Endothelial cell of umbilical vein (primary cell): Measurements from ENCODE around the gene FATE1. TPM values are rescaled to one million over a fixed set of nuclear protein-coding genes. Genes with fewer than 3 reads are reported as not detected.

Experiments used
- BruUV-seq: library from RNA; stranded (reverse); fragments of 400-500 nt; replicated peaks from 2 replicates; lab custom pipeline; 2021; lab: Mats Ljungman, UMichigan
- CTCF ChIA-PET: fragments of 300-600, 350-600 bp; sonication (Branson Sonifier 250); formaldehyde crosslinking; loops from one replicate; lab custom pipeline; 2021; ENCODE audit warnings: antibody characterized with exemption, inconsistent platforms; lab: Charles Lee
- POLR2A ChIA-PET: fragments of 300-600, 350-600 bp; sonication (Branson Sonifier 250); formaldehyde crosslinking; loops from one replicate; lab custom pipeline; 2021; ENCODE audit warnings: antibody characterized with exemption, inconsistent platforms; lab: Charles Lee
- DNase-seq: peaks from one replicate; pipeline ENCODE4 v3.0.0-alpha.2; 2011; ENCODE audit warnings: low read depth, low spot score
- FAIRE-seq: peaks from 2 replicates; lab custom pipeline; 2011; peaks lifted over from hg19 to GRCh38; lab: Jason Lieb, UNC
- H2AFZ ChIP-seq: 2 replicates; pipeline ENCODE4 v1.6.0; 2012; ENCODE audit warnings: low read depth, low read length, control low read depth, inconsistent platforms
- H3K27ac ChIP-seq: 2 replicates; pipeline ENCODE4 v1.5.1; 2011; ENCODE audit warnings: low read depth, mild to moderate bottlenecking, control low read depth, low read length, moderate library complexity; ENCODE audit not compliant: insufficient read depth
- H3K27me3 ChIP-seq, 2 experiments: 2 replicates each; pipeline versions ENCODE4 v1.6.0 to v1.6.1; 2011; ENCODE audit warnings: low read length in 2 of 2, mixed read lengths in 1 of 2; ENCODE audit not compliant: control insufficient read depth in 2 of 2, insufficient read depth in 2 of 2
- H3K36me3 ChIP-seq, 2 experiments: 2 replicates in 1 of 2; 3 replicates in 1 of 2; pipeline ENCODE4 v1.5.1; 2011; ENCODE audit warnings: low read length in 2 of 2, mild to moderate bottlenecking in 1 of 2, moderate library complexity in 1 of 2; ENCODE audit not compliant: control insufficient read depth in 2 of 2, insufficient read depth in 2 of 2; ENCODE audit errors: extremely low read depth in 1 of 2
- H3K4me1 ChIP-seq: 3 replicates; pipeline ENCODE4 v1.5.1; 2011; ENCODE audit warnings: mild to moderate bottlenecking, low read length; ENCODE audit not compliant: control insufficient read depth, insufficient read depth; ENCODE audit errors: extremely low read depth
- H3K4me2 ChIP-seq: 2 replicates; pipeline ENCODE4 v1.6.1; 2011; ENCODE audit warnings: low read length, control low read depth, mixed read lengths; ENCODE audit not compliant: insufficient read depth
- H3K4me3 ChIP-seq, 3 experiments: fragments of 200-600 bp in 1 of 3; sonication (generic), shearing (Covaris generic) in 1 of 3; replicated peaks in 1 of 3; 2 replicates each; pipeline ENCODE4 v1.5.1; 2011 to 2016; ENCODE audit warnings: control low read depth in 3 of 3, low read length in 3 of 3, mild to moderate bottlenecking in 2 of 3, inconsistent platforms in 1 of 3, low read depth in 1 of 3, moderate library complexity in 1 of 3; ENCODE audit not compliant: insufficient read depth in 1 of 3
- H3K79me2 ChIP-seq: 2 replicates; pipeline ENCODE4 v1.6.0; 2012; ENCODE audit warnings: low read length, inconsistent platforms; ENCODE audit not compliant: control insufficient read depth, insufficient read depth
- H3K9ac ChIP-seq: replicated peaks from 2 replicates; pipeline ENCODE3; 2011; ENCODE audit warnings: low read length, control low read depth; ENCODE audit not compliant: insufficient read depth; ENCODE audit errors: extremely low read depth
- H3K9me1 ChIP-seq: replicated peaks from 3 replicates; pipeline ENCODE4 v1.6.0; 2011; ENCODE audit warnings: mild to moderate bottlenecking, low read length; ENCODE audit not compliant: control insufficient read depth, insufficient read depth; ENCODE audit errors: extremely low read depth
- H3K9me3 ChIP-seq: replicated peaks from 2 replicates; pipeline ENCODE4 v1.5.1; 2012; ENCODE audit warnings: low read length, inconsistent platforms; ENCODE audit not compliant: control insufficient read depth, insufficient read depth
- H4K20me1 ChIP-seq: replicated peaks from 2 replicates; pipeline ENCODE3; 2011; ENCODE audit warnings: mild to moderate bottlenecking, low read length; ENCODE audit not compliant: control insufficient read depth, insufficient read depth; ENCODE audit errors: extremely low read depth
- EZH2 ChIP-seq: IDR thresholded peaks from 2 replicates; pipeline ENCODE4 v1.6.1; 2012; ENCODE audit warnings: borderline replicate concordance, low read depth, mild to moderate bottlenecking, moderate library complexity, low read length, inconsistent platforms; ENCODE audit not compliant: severe bottlenecking
- FOS ChIP-seq: IDR thresholded peaks from 2 replicates; pipeline ENCODE4 v1.6.1; 2011; ENCODE audit warnings: mild to moderate bottlenecking, low read length, moderate library complexity, borderline replicate concordance; ENCODE audit not compliant: insufficient read depth
- GATA2 ChIP-seq: IDR thresholded peaks from 2 replicates; pipeline ENCODE4 v1.7.0; 2011; ENCODE audit warnings: low read depth, mild to moderate bottlenecking, moderate library complexity, mixed read lengths, low read length; ENCODE audit not compliant: insufficient read length, insufficient read depth
- JUN ChIP-seq: IDR thresholded peaks from 2 replicates; pipeline ENCODE4 v1.6.1; 2011; ENCODE audit warnings: borderline replicate concordance, low read depth; ENCODE audit not compliant: insufficient read length, insufficient read depth
- MYC ChIP-seq: IDR thresholded peaks from one replicate; pipeline ENCODE4 v1.6.1; 2011; ENCODE audit warnings: mild to moderate bottlenecking, low read depth, low read length
- POLR2A ChIP-seq: IDR thresholded peaks from 2 replicates; pipeline ENCODE4 v1.6.1; 2012; ENCODE audit warnings: low read depth, mild to moderate bottlenecking, control low read depth, low read length
- POLR2AphosphoS5 ChIP-seq: IDR thresholded peaks from 2 replicates; pipeline ENCODE4 v1.6.1; 2012; ENCODE audit warnings: low read depth, mild to moderate bottlenecking, control low read depth, low read length, moderate library complexity; ENCODE audit not compliant: insufficient read depth
- dilution Hi-C: fragments of 300-500 bp; cut with MboI; formaldehyde crosslinking; loops from one replicate; pipeline ENCODE4 v1.15.0; 2019; ENCODE audit warnings: low sequenced_read_pairs; ENCODE audit not compliant: extremely low pct_ligation_motif_present
- intact Hi-C: fragments of 100-400 bp; cut with micrococcal nuclease; formaldehyde crosslinking; loops from one replicate; pipeline ENCODE4 v1.10.0; 2022
- polyA plus RNA-seq, 4 experiments: library from polyadenylated mRNA; depleted of rRNA in 3 of 4; stranded (reverse) in 3 of 4; unstranded in 1 of 4; fragments of >200 nt; gene quantifications; 2 replicates each; pipeline versions ENCODE4 v1.2.1 to v1.2.3, GENCODE V29; 2011 to 2012; ENCODE audit warnings: missing spikeins in 1 of 4
- total RNA-seq: library from RNA; stranded (reverse); gene quantifications from 2 replicates; pipeline ENCODE4 v1.2.3, GENCODE V29; 2021
- TF ChIP-seq, protein P1 (sequence below), 2 donors: IDR thresholded peaks; 1 replicate in 1 of 2; 2 replicates in 1 of 2; pipeline ENCODE4 v1.5.1; 2011; ENCODE audit warnings: low read length in 2 of 2, mild to moderate bottlenecking in 2 of 2, moderate library complexity in 2 of 2, control low read depth in 1 of 2, inconsistent platforms in 1 of 2, low read depth in 1 of 2; ENCODE audit not compliant: insufficient read depth in 1 of 2; ENCODE audit errors: extremely low read depth in 1 of 2
- TF ChIP-seq, protein P2 (sequence below): IDR thresholded peaks from 2 replicates; pipeline ENCODE4 v1.6.1; 2011; ENCODE audit not compliant: insufficient read depth, insufficient read length

Gene FATE1
- total and polyA plus RNA-seq, 2 donors (not counting 3 experiments of a cell fraction or from before 2014, with no cell fraction given) = not detected

DNA sequence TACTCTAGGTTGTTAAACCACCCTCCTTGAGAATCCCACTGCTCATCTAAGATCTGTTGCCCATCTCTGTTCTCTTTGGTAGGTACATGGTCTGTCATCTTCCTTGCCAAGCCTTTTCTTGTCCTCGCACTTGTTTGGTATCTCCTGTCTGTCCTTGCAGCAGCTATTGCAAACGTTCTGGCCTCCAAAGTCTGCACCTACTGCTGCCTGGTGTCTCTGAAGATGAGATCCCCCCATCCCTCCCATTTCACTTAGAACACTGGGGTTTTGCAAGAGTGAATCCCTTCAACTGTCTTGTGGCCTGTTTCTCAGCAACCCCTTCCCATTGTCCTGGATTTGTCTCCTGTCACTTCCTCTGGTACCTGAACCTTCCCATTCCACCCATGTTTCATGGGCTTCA is 19.4 kb downstream of the FATE1 start:
- Histone ChIP-seq H3K27me3 (no peaks in the 10 kb centered on the region), H3K9ac (no peak overlapping the region), H3K9me3 (no peaks in the 10 kb centered on the region), H3K4me2 (no peak overlapping the region), H3K4me3 (no peak overlapping the region), H3K79me2 (no peaks in the 10 kb centered on the region), H2AFZ (no peak overlapping the region), H3K27ac (no peak overlapping the region), H3K4me1 (no peaks in the 10 kb centered on the region), H3K9me1 (no peaks in the 10 kb centered on the region), H3K36me3 (no peaks in the 10 kb centered on the region), H4K20me1 (no peaks in the 10 kb centered on the region)
- FAIRE-seq (no peak), DNase-seq (no peak)
- intact Hi-C loops = no loop called here
- POLR2A ChIA-PET = no interaction called here
- no TSS peak for BruUV-seq
- no peak for TF ChIP-seq POLR2AphosphoS5
- TF ChIP-seq, protein P1, sequence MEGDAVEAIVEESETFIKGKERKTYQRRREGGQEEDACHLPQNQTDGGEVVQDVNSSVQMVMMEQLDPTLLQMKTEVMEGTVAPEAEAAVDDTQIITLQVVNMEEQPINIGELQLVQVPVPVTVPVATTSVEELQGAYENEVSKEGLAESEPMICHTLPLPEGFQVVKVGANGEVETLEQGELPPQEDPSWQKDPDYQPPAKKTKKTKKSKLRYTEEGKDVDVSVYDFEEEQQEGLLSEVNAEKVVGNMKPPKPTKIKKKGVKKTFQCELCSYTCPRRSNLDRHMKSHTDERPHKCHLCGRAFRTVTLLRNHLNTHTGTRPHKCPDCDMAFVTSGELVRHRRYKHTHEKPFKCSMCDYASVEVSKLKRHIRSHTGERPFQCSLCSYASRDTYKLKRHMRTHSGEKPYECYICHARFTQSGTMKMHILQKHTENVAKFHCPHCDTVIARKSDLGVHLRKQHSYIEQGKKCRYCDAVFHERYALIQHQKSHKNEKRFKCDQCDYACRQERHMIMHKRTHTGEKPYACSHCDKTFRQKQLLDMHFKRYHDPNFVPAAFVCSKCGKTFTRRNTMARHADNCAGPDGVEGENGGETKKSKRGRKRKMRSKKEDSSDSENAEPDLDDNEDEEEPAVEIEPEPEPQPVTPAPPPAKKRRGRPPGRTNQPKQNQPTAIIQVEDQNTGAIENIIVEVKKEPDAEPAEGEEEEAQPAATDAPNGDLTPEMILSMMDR (IDR thresholded peaks at IDR 0.05; ENCODE audit: extremely low read depth in 1 of 2, insufficient read depth in 1 of 2, low read depth in 1 of 2, low read length in 2 of 2) = no peak
- no peak for TF ChIP-seq EZH2
- no peak for TF ChIP-seq FOS
- no peak for TF ChIP-seq MYC
- TF ChIP-seq, protein P2, sequence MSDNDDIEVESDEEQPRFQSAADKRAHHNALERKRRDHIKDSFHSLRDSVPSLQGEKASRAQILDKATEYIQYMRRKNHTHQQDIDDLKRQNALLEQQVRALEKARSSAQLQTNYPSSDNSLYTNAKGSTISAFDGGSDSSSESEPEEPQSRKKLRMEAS = no peak
- no peak for TF ChIP-seq JUN
- no peak for TF ChIP-seq POLR2A
- no peak for TF ChIP-seq GATA2
- CTCF ChIA-PET = interaction anchor here (1.1 kb wide), 1 partner anchor 13 kb away, joined by 3 read pairs; no protein-coding TSS in a partner anchor
- dilution Hi-C loops = no loop called here
